OCI-M1 (cell line): ENCODE results near the gene GRM5.
"Not testable (repeated sequence)": the region's sequence is repeated elsewhere in the genome, so short reads cannot be mapped to it uniquely, and the experiment has no call there.

Experiments
- DNase-seq: peaks from one replicate; lab custom pipeline; 2025; lab: John Stamatoyannopoulos, UW

The GRM5 gene

GRCh38 chr11:89065651-89066201, at the start of gene GRM5:
Gene GRM5 (minus strand): TSS chr11:89065982. CDS start chr11:89047872, 18,110 bp downstream.
- DNase-seq, result not testable (repeated sequence)

- DNase-seq, result peak; percentile 80
Measured at GRCh38 chr11:89097956-89098355, 32.2 kb upstream of the GRM5 start.

- DNase-seq, result not testable (repeated sequence)
Measured at GRCh38 chr11:89093806-89094205, 28.0 kb upstream of the GRM5 start.

GRCh38 chr11:89084951-89085350, 19.2 kb upstream of the GRM5 start:
- not testable (repeated sequence) for DNase-seq

GRCh38 chr11:89070911-89071310, 5.1 kb upstream of the GRM5 start:
- DNase-seq, result not testable (repeated sequence)

- no peak for DNase-seq
Measured at GRCh38 chr11:89067264-89067663, 1.5 kb upstream of the GRM5 start.

- DNase-seq, result no peak
Measured at GRCh38 chr11:89065066-89065465, 716 bp downstream of the GRM5 start.

- not testable (repeated sequence) for DNase-seq
Measured at GRCh38 chr11:89063481-89063951, 2.3 kb downstream of the GRM5 start.

- DNase-seq, result not testable (repeated sequence)
Measured at GRCh38 chr11:89062771-89063298, 2.9 kb downstream of the GRM5 start.

- not testable (repeated sequence) for DNase-seq
Measured at GRCh38 chr11:89061839-89062238, 3.9 kb downstream of the GRM5 start.

- DNase-seq, result not testable (repeated sequence)
Measured at GRCh38 chr11:89057406-89057805, 8.4 kb downstream of the GRM5 start.

GRCh38 chr11:89052220-89052619, 13.6 kb downstream of the GRM5 start:
- DNase-seq, result no peak

GRCh38 chr11:89047159-89047558, 18.6 kb downstream of the GRM5 start:
- DNase-seq, result not testable (repeated sequence)

GRCh38 chr11:89043861-89044588, 21.8 kb downstream of the GRM5 start:
- not testable (repeated sequence) for DNase-seq

GRCh38 chr11:89029671-89030070, 36.1 kb downstream of the GRM5 start:
- not testable (repeated sequence) for DNase-seq

GRCh38 chr11:89021339-89021738, 44.4 kb downstream of the GRM5 start:
- no peak for DNase-seq

- not testable (repeated sequence) for DNase-seq
Measured at GRCh38 chr11:89019827-89020547, 45.8 kb downstream of the GRM5 start.

GRCh38 chr11:89016214-89016613, 49.6 kb downstream of the GRM5 start:
- DNase-seq, result no peak

GRCh38 chr11:89015614-89016013, 50.2 kb downstream of the GRM5 start:
- no peak for DNase-seq

GRCh38 chr11:89000852-89001251, 64.9 kb downstream of the GRM5 start:
- DNase-seq, result not testable (repeated sequence)

GRCh38 chr11:88979641-88980040, 86.1 kb downstream of the GRM5 start:
- no peak for DNase-seq

GRCh38 chr11:88978992-88979391, 86.8 kb downstream of the GRM5 start:
- DNase-seq, result not testable (repeated sequence)
